Measurements from ENCODE around the gene VIM.
A peak's percentile ranks its signal among the peaks of the same experiment; 100 is the strongest.
"Not testable (repeated sequence)": the region's sequence is repeated elsewhere in the genome, so short reads cannot be mapped to it uniquely, and the experiment has no call there.

The VIM gene

DNA sequence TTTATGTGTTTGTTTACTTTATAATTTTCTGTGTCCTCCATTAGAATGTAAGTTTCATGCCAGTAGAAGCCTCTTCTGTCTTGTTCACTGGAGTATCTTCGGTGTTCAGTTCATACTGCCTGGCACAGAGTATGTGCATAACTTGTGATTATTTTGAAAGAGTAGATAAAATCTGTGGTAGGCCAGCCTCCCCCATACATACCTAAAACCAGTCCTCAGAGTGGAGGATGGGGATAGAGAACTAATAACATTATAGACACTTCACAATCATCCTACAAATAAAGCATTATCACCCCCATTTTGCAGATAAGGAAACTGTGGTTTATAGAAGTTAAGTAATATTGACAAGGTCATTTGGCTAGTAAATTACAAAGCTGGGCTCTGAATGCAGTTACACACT is 28.0 kb downstream of the VIM start:
- no peak for DNase-seq (ENCODE audit: low read depth in 2 of 2, low spot score in 1 of 2)

DNA sequence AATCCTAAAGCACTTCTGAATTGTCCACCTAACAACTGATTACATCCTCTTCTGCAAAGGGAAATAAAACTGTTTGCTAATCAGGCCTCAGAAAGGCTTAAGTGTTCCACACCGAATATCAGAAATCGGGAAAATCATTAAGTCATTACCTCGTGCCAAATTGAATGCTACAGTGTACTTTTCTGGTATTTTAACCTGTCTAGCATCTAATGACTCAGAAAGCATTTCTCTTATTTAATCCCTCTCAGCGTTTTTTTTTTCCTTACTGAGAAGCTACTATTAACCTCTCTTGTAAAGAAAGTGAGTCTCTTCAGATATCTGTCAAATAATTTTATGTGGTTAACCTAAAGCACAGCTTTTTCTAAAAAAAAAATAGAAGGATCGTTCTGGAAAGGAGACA is 28.6 kb downstream of the VIM start:
- DNase-seq (ENCODE audit: low read depth in 2 of 2, low spot score in 1 of 2): no peak

DNA sequence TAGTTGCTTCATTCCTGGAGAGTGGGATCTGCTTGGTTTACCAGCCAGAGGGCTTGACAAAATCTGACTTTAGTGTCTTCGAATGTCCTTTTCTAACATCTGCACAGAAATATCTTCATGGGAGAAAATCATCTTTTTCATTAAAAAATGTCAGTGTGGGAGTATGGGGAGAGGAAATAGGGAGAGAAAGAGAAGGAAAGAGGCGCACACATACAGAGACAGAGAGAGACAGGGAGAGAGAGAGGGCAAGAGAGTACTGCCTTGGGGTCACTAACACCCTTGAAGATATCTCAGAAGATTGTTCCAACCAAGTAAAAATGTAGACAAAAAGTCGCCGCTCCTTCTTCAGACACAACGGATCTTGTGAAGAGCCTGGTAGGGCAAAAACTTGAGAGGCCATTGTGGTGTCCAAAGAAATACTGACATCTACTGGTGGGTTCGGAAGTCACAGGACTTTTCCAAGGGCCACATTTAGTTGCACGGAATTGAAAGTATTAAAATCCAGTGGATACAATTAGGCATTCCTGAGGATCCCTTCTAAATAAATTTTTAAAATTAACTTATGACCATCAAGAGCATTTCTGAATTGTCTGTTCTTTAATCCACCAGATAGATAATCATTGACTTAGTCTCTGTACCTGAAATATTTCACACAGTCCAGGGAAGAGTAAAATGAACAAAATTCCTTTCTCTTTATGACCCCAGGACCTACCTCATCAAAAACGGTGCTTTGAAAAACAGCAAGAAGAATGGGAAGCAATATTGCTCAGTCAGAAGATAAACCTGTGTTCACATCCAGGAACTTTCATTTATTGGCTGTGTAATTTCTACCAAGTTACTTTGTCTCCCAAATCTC is 29.7 kb downstream of the VIM start:
- DNase-seq (ENCODE audit: low read depth in 2 of 2, low spot score in 1 of 2): peak in 1 of 2 donors; percentile 21

DNA sequence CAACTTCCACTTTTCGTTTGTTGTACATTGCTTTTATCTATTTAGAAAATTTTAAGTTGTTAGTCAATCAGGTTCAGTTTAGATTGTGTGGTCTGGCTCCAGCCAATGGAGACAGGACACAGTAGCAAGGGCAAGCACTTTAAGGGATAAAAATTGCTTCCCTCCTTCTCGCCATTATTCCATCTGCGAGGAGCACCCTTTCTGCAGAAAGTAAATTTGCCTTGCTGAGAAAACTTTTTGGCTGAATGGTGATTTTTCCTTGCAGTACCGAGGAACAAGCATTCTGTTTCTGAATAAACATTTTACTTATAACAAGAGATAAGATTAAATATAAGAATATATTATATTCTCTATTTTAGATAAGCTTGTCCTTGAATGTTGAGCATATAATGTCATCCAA is 34.5 kb downstream of the VIM start:
- no peak for DNase-seq (ENCODE audit: low read depth in 2 of 2, low spot score in 1 of 2)

DNA sequence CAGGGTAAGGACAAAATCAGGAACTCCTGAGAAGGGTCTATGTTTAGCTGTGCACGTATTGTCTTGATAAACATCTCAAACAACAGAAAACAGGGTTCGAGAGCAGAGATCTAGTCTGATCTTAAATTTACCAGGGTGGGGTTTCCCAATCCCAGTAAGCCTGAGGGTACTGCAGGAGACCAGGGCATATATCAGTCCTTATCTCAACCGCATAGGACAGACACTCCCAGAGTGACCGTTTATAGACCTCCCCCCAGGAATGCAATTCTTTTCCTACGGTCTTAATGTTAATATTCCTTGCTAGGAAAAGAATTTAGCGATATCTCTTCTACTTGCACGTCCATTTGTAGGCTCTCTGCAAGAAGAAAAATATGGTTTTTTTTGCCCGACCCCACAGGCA is 35.5 kb downstream of the VIM start:
- no peak for DNase-seq (ENCODE audit: low read depth in 2 of 2, low spot score in 1 of 2)

DNA sequence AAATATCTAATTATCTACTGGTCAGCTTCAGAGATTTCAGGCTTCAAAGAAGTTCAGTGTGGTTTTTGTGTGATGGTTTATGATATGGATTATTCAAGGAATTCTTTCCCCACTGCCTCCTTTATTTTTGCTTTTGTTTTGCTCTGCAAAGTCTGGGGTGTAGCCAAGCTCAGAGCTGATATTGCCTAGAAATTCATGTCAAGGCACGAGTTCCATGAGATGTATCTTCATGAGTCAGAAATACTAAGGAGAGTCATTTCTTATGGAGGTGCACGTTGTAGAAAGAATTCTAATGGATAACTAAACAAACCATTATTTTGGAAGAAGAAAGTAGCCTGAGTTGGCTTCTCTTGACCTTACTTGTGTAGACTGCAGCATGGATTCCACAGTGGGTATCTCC is 37.4 kb downstream of the VIM start:
- no peak for DNase-seq (ENCODE audit: low read depth in 2 of 2, low spot score in 1 of 2)

DNA sequence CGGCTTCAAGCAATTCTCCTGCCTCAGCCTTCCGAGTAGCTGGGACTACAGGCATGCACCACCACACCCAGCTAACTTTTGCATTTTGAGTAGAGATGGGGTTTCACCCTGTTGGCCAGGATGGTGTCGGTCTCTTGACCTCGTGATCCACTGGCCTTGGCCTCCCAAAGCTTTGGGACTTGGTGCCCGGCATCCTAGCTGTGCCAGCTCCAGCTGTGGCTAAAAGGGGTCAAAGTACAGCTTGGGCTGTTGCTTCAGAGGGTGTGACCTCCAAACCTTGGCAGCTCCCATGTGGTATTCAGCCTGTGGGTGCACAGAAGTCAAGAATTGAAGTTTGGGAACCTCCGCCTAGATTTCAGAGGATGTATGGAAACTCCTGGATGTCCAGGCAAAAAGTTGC is 38.5 kb downstream of the VIM start:
- not testable (repeated sequence) for DNase-seq (ENCODE audit: low read depth in 2 of 2, low spot score in 1 of 2)

DNA sequence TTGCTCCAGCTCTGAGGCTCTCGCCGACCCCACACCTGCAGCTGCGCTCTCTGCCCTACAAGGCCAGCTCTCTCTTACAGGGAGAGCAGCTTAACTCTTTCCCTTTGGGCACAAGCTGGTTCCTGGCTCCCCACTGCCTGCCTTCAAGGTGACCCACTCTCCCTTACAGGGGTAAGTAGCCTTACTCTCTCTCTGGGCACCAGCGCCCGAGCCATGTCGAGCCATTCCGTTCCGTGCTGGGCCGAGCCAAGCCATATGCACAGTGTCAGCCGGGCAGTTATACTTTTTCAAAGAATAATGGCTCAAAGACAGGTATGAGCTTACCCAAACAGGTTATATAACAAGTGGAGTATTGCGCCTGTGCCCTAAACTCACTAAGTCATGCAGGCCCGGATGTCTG is 44.6 kb downstream of the VIM start:
- no peak for DNase-seq (ENCODE audit: low read depth in 2 of 2, low spot score in 1 of 2)

DNA sequence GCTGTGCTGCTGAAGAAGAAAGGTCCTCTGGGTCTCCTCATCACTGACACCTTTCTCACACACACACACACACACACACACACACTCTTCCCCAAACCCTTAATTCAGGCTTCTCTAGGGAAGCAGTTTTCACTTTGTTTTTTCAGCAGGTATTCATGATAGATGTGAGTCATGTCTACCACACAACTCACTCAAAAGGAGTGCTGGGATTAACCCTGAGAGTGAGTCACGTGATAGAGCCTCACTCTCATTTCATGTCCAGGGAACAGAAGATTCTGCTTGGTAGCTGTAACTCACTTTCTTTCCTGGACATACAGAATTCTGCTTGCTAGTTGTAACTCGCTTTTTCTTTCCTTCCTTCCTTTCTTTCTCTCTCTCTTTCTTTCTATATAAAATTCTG is 45.4 kb downstream of the VIM start:
- no peak for DNase-seq (ENCODE audit: low read depth in 2 of 2, low spot score in 1 of 2)

DNA sequence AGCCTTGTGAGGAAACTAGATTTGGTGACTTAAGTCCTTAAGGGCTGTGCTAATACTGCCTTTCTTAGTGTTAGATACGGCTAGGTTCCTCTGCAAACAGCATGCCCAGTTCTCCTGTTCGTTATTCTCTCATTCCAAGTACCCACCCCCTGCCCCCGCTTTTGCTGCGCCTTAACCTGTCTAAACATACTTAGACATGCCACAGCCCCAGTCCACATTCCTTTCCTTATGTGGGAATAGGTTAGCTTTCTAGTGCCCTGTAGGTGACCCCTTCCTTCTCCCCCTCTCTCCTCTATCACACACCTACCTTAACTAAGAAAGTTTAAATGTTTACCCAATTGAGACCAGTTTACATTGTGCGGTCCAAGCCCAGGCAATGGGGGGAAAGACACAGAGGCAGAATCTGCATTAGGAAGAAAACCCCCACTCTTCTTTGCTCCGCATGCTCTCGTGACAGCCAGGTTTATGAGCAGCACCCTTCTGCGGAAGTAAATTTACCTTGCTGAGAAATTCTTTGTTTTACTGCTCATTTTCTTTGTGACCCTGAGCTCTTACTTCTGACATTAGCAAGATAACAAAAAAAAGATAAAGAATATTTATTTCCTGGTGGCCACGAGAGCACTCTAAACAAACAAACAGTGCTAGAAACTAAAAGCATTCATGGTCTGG is 48.8 kb downstream of the VIM start:
- no peak for DNase-seq (ENCODE audit: low read depth in 2 of 2, low spot score in 1 of 2)

DNA sequence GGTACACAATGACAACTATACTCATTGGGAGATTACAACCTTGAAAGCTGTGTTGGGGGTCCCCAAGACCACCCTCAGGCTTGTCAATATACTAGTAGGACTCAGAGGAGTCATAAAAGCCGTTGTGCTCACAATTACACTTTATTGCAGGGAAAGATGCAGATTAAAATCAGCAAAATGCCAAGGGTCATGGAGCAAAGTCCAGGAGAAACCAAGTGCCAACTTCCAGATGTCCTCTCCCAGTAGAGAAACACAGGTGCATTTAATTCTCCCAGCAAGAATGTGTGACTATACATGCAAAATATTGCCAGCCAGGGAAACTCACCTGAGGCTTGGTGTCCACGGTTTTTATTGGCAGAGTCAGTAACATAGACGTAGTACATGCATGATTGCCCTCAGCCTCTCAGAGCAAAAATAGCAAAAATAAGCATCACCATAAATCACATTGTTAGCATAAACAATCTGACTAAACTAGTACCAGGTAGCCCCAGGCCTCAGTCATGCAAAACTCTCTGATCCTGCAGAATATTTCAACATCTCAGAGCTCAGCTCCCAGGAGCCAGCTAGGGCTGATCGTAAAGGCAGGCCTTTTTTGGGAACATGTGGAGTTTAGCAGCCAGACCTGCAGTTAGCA is 50.7 kb downstream of the VIM start:
- no peak for DNase-seq (ENCODE audit: low read depth in 2 of 2, low spot score in 1 of 2)

DNA sequence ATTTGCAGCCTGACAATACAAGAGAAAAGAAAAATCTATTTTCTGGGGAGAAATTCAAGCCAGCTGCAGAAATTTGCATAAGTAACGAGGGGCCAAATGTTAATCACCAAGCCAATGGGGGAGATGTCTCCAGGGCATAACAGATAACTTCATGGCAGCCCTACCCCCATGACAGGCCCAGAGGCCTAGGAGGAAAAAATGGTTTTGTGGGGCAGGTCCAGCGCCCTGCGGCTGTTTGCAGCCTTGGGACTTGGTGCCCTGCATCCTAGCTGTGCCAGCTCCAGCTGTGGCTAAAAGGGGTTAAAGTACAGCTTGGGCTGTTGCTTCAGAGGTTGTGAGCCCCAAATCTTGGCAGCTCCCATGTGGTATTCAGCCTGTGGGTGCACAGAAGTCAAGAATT is 54.3 kb downstream of the VIM start:
- no peak for DNase-seq (ENCODE audit: low read depth in 2 of 2, low spot score in 1 of 2)

DNA sequence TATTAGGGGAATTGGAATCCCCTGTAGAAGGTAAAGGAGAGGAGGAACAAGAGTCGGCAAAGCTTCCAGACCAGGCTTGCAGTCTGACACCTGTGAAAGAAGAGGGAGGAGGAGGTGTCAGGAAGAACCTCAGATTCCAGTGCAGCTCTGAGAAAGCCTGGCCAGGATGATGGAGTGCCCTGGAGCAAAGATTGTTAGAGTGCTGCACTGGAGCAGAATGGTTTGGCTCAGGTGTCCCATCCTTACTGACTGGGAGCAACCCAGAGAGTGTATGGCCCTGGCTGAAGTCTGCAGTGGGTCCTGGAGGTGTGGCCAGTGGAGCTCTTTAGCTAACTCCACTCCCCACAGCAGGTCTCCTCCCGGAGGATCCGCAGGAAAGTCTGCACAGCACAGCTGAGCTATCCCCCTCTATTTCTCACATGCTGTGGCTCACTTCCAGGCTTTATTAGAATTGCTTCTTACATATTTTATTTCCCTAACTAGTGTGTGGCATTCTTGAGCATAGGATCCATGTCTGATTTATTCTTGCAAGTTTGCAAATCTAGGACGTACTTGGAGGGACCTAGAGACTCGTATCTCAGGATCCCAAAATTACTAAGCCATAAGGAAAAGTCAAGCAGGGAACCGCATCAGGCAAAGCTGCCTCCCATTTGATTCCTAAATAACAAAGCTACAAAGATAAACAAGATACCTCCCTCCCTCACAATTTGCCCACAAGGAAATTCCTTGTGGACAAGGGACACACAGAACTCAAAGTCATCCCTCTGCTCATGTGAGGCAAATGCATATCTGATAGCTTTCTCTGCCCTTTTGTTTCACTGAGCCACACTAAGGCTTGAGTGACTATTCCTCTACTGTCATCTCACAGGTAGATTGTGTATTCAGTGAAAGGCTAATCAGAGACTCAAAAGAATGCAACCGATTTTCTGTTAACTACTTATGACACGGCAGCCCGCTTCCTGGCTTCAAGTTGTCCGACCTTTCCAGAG is 58.8 kb downstream of the VIM start:
- DNase-seq (ENCODE audit: low read depth in 2 of 2, low spot score in 1 of 2): no peak

Data from stimulated activated CD8-positive, alpha-beta memory T cell treated with anti-CD3 and anti-CD28 coated beads, Interleukin-4, amount 100 ng/mL, for 4 hours (primary cell).